Measurements from ENCODE around the gene ARMC8. TPM values are rescaled to one million over a fixed set of nuclear protein-coding genes. Genes with fewer than 3 reads are reported as not detected.
A peak's percentile ranks its signal among the peaks of the same experiment; 100 is the strongest.

ARMC8 gene
- total and polyA plus RNA-seq, 2 of the 8 experiments (the other 6 are each of a cell fraction or from before 2014, with no cell fraction given), result 47.3 to 58.5 TPM

DNA sequence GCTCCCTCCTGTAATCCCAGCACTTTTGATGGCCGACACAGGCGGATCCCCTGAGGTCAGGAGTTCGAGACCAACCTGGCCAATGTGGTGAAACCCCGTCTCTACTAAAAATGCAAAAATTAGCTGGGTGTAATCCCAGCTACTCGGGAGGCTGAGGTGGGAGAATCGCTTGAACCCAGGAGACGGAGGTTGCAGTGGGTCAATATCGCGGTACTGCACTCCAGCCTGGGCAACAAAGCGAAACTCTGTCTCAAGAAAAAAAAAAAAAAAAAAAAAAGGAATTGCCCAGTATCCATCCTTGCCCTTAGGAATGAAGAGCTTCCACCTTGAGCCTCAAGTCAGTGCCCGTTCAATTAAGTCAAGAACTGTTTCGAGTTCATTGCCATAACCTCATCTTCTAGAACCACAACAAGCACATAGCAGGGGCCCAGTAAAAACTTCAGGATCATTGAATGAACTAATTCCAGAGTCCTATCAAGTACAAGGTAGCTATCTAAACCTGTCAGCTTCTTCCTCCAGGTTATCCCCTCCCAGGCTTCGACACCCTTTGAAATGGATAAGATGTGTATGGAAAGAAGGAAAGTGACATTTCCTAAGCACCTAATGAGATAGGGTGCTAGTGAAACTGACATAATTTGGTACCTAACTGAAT is 13.2 kb upstream of the ARMC8 start:
- no peak for DNase-seq (ENCODE audit: low read depth in 1 of 2, low spot score in 2 of 2)
- Histone ChIP-seq H3K4me1 (replicated peaks in 1 of 4; ENCODE audit: control insufficient read depth in 3 of 4, insufficient read depth in 4 of 4, low read length in 3 of 4) (no peaks in the 10 kb centered on the region; a peak in 1 of 7 replicates), H3K4me2 (ENCODE audit: insufficient read depth in 1 of 2, low read depth in 2 of 2, low read length in 2 of 2) (peak overlapping the region; percentile 73 to 74), H2BK15ac (ENCODE audit: low read length) (no peak overlapping the region), H3K9me3 (ENCODE audit: insufficient read depth in 2 of 2, low read depth in 1 of 2, low read length in 1 of 2) (no peaks in the 10 kb centered on the region), H4K20me1 (replicated peaks in 1 of 2; ENCODE audit: control insufficient read depth in 1 of 2, insufficient read depth in 2 of 2, low read length in 2 of 2) (no peaks in the 10 kb centered on the region), H2AK5ac (ENCODE audit: low read depth, low read length) (no peak overlapping the region), H4K8ac (ENCODE audit: extremely low read depth, insufficient read depth, low read length) (no peak overlapping the region; the same call in 1 of the 2 replicates), H2BK12ac (ENCODE audit: low read depth, low read length) (no peak overlapping the region), H3K36me3 (ENCODE audit: control insufficient read depth in 2 of 4, insufficient read depth in 4 of 4, low read length in 3 of 4) (peaks cover 2 to 32% (median 5%) of the 10 kb centered on the region in 4 experiments; a peak in 6 of 8 replicates), H3K18ac (ENCODE audit: extremely low read depth, low read length) (no peak overlapping the region), H3K23ac (ENCODE audit: insufficient read length) (no peak overlapping the region), H3K4me3 (ENCODE audit: extremely low read depth in 1 of 4, insufficient read depth in 2 of 4, low read depth in 3 of 4, low read length in 4 of 4) (peak overlapping the region; percentile 82 to 93 (median 86)), H4K91ac (replicated peaks; ENCODE audit: insufficient read length, low read length) (no peak overlapping the region), H2BK20ac (ENCODE audit: low read length) (no peak overlapping the region), H3K9ac (replicated peaks in 1 of 4; ENCODE audit: extremely low read depth in 1 of 4, low read depth in 3 of 4, low read length in 3 of 4) (peak overlapping the region in 3 of 4 experiments; percentile 76 to 92 (median 88); a peak in 5 of 7 replicates), H3K56ac (replicated peaks; ENCODE audit: insufficient read length, low read depth, low read length) (no peak overlapping the region), H3K79me2 (ENCODE audit: control insufficient read depth in 1 of 2, insufficient read depth in 2 of 2, low read length in 2 of 2) (peaks cover 0 to 20% of the 10 kb centered on the region in 2 experiments; a peak in 2 of 4 replicates), H2BK120ac (replicated peaks; ENCODE audit: low read depth, low read length) (no peak overlapping the region), H3K23me2 (ENCODE audit: low read depth, low read length) (peaks cover 5% of the 10 kb centered on the region; the same call in 1 of the 2 replicates), H3K4ac (replicated peaks; ENCODE audit: insufficient read length, low read depth, low read length) (no peak overlapping the region), H2BK5ac (ENCODE audit: low read depth, low read length) (no peak overlapping the region), H2AFZ (ENCODE audit: low read length) (peak overlapping the region; percentile 37), H3K27ac (ENCODE audit: low read depth, low read length) (no peak overlapping the region), H3K14ac (ENCODE audit: insufficient read length) (no peak overlapping the region), H3K79me1 (ENCODE audit: low read depth, low read length) (no peaks in the 10 kb centered on the region), H4K5ac (ENCODE audit: insufficient read length, low read depth, low read length) (no peak overlapping the region), H3K27me3 (replicated peaks in 1 of 4; ENCODE audit: control insufficient read depth in 3 of 4, extremely low read depth in 1 of 4, insufficient read depth in 3 of 4, low read length in 3 of 4) (no peaks in the 10 kb centered on the region)
- WGBS, 2 experiments (ENCODE audit: extremely low coverage in 1 of 2, insufficient coverage in 1 of 2, insufficient read length in 1 of 2, insufficient replicate concordance in 2 of 2, low coverage in 1 of 2, low lambda C conversion rate in 2 of 2, missing lambda C conversion rate in 1 of 2), result 78% methylated on average over 12 of the region's 13 CpGs; no CpG with 5 or more reads in 1 of the 2 experiments
- TF ChIP-seq RNF2 (IDR thresholded peaks at IDR 0.05; ENCODE audit: borderline replicate concordance, low read depth, low read length, missing control alignments, poor library complexity, severe bottlenecking), result no peak
- no peak for TF ChIP-seq FOSL1 (IDR thresholded peaks at IDR 0.05; ENCODE audit: insufficient read depth, low read depth, low read length)
- no peak for TF ChIP-seq MAFK (IDR thresholded peaks at IDR 0.05; ENCODE audit: low read depth, low read length)
- no peak for TF ChIP-seq USF2 (IDR thresholded peaks at IDR 0.05; ENCODE audit: low read length)
- no peak for TF ChIP-seq E2F6 (IDR thresholded peaks at IDR 0.05)
- TF ChIP-seq TCF12 (IDR thresholded peaks at IDR 0.05; ENCODE audit: low read depth, low read length), result no peak
- TF ChIP-seq EZH2 (IDR thresholded peaks at IDR 0.05; ENCODE audit: low read depth, low read length, severe bottlenecking), result no peak
- no peak for TF ChIP-seq TAF1 (IDR thresholded peaks at IDR 0.05; ENCODE audit: low read depth, low read length)
- no peak for TF ChIP-seq CBX5 (IDR thresholded peaks at IDR 0.05; ENCODE audit: low read depth, low read length)
- POLR2A ChIA-PET (ENCODE audit: partially characterized antibody), result interaction anchor here (0.6 to 5.3 kb wide), 15 partner anchors 11 to 155 kb away, joined by 3 to 56 read pairs (median 4); partner anchors contain the start of gene ARMC8
- CTCF ChIA-PET (ENCODE audit: partially characterized antibody), result interaction anchor here (0.8 to 1.5 kb wide), 6 partner anchors 21 to 749 kb away, joined by 3 to 4 read pairs (median 3); partner anchors contain the start of gene DZIP1L
- FAIRE-seq, result no peak

Measured in H1 (cell line).